DOHH2 (cell line): ENCODE results near the gene ZNF682.

Source experiments
- H3F3A ChIP-seq: fragments of 200-600 bp; sonication (generic), shearing (Covaris generic); 2 replicates; pipeline ENCODE4 v1.6.0; 2016; ENCODE audit warnings: antibody characterized with exemption, mild to moderate bottlenecking; ENCODE audit not compliant: control insufficient read depth, insufficient read depth
- H3K27ac ChIP-seq: fragments of 200-600 bp; sonication (generic); 2 replicates; pipeline ENCODE4 v1.5.1; 2014; ENCODE audit warnings: low read depth, mild to moderate bottlenecking, low read length, moderate library complexity
- H3K27me3 ChIP-seq: fragments of 200-600 bp; sonication (generic); 2 replicates; pipeline ENCODE4 v1.6.1; 2014; ENCODE audit warnings: mild to moderate bottlenecking, low read length, mixed read lengths; ENCODE audit not compliant: control insufficient read depth
- H3K36me3 ChIP-seq: fragments of 200-600 bp; sonication (generic); 2 replicates; pipeline ENCODE4 v1.6.1; 2014; ENCODE audit warnings: mild to moderate bottlenecking, low read length, moderate library complexity, mixed read lengths; ENCODE audit not compliant: control insufficient read depth
- H3K4me1 ChIP-seq: fragments of 200-600 bp; sonication (generic); 2 replicates; pipeline ENCODE4 v1.6.1; 2014; ENCODE audit warnings: mild to moderate bottlenecking, low read length, mixed read lengths; ENCODE audit not compliant: control insufficient read depth
- H3K4me2 ChIP-seq: fragments of 200-600 bp; sonication (generic); 2 replicates; pipeline ENCODE4 v1.6.0; 2014; ENCODE audit warnings: mild to moderate bottlenecking, low read length, moderate library complexity
- H3K4me3 ChIP-seq: fragments of 200-600 bp; sonication (generic); 2 replicates; pipeline ENCODE4 v1.5.1; 2014; ENCODE audit warnings: mild to moderate bottlenecking, low read length, mixed read lengths
- H3K79me2 ChIP-seq: fragments of 200-600 bp; sonication (generic); 2 replicates; pipeline ENCODE4 v1.6.1; 2014; ENCODE audit warnings: mild to moderate bottlenecking, low read length, mixed read lengths; ENCODE audit not compliant: control insufficient read depth
- H3K9me2 ChIP-seq: fragments of 200-600 bp; sonication (generic); replicated peaks from 2 replicates; pipeline ENCODE4 v1.6.1; 2014; ENCODE audit warnings: mild to moderate bottlenecking, low read length, mixed read lengths; ENCODE audit not compliant: control insufficient read depth
- H3K9me3 ChIP-seq: fragments of 200-600 bp; sonication (generic); 2 replicates; pipeline ENCODE4 v1.6.1; 2014; ENCODE audit warnings: antibody characterized with exemption, low read length, mixed read lengths; ENCODE audit not compliant: control insufficient read depth, insufficient read depth
- H4K20me1 ChIP-seq: fragments of 200-600 bp; sonication (generic); 2 replicates; pipeline ENCODE4 v1.6.0; 2014; ENCODE audit warnings: low read depth, mild to moderate bottlenecking, antibody characterized with exemption, low read length, moderate library complexity; ENCODE audit not compliant: control insufficient read depth, insufficient read depth
- EZH2phosphoT487 ChIP-seq: fragments of 200-600 bp; sonication (generic); IDR thresholded peaks from 2 replicates; pipeline ENCODE4 v1.6.1; 2017; ENCODE audit warnings: borderline replicate concordance, mild to moderate bottlenecking, antibody characterized with exemption, low read length, moderate library complexity, mixed read lengths
- TF ChIP-seq, protein P1 (sequence below): fragments of 200-600 bp; sonication (generic); IDR thresholded peaks from one replicate; pipeline ENCODE4 v1.5.1; 2014; ENCODE audit warnings: antibody characterized with exemption, mild to moderate bottlenecking, low read depth, low read length; ENCODE audit not compliant: poor library complexity, severe bottlenecking

The ZNF682 gene

DNA sequence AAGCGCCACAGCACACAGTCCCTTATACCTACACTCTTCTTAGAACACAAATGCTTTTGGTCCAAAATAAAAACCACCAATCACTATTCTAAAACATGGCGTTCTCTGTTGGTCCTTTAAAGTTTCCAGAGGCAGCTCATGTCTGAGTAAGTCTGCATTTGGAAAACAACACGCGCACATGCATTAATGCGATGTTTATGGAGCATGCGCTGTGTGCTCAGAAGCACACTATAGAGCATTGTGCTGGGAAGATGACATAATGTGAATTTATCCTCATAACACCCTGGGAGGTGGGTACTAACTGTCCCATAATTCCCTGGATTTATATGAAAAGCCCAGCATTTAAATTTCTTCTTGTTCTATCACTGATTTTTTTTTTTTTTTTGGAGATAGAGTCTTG is 10.7 kb downstream of the ZNF682 start:
- H3K27me3 ChIP-seq: no peaks in the 10 kb centered on the region
- no peaks in the 10 kb centered on the region for H3K79me2 ChIP-seq
- no peaks in the 10 kb centered on the region for H3K9me2 ChIP-seq
- H3K36me3 ChIP-seq: peaks cover 16% of the 10 kb centered on the region
- TF ChIP-seq EZH2phosphoT487: no peak
- TF ChIP-seq, protein P1, sequence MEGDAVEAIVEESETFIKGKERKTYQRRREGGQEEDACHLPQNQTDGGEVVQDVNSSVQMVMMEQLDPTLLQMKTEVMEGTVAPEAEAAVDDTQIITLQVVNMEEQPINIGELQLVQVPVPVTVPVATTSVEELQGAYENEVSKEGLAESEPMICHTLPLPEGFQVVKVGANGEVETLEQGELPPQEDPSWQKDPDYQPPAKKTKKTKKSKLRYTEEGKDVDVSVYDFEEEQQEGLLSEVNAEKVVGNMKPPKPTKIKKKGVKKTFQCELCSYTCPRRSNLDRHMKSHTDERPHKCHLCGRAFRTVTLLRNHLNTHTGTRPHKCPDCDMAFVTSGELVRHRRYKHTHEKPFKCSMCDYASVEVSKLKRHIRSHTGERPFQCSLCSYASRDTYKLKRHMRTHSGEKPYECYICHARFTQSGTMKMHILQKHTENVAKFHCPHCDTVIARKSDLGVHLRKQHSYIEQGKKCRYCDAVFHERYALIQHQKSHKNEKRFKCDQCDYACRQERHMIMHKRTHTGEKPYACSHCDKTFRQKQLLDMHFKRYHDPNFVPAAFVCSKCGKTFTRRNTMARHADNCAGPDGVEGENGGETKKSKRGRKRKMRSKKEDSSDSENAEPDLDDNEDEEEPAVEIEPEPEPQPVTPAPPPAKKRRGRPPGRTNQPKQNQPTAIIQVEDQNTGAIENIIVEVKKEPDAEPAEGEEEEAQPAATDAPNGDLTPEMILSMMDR: no peak
- H3K9me3 ChIP-seq: peaks cover 3% of the 10 kb centered on the region; the same call in 1 of the 2 replicates
- no peak overlapping the region for H3K4me3 ChIP-seq
- no peaks in the 10 kb centered on the region for H3F3A ChIP-seq
- no peak overlapping the region for H3K4me2 ChIP-seq
- no peak overlapping the region for H3K27ac ChIP-seq
- H3K4me1 ChIP-seq: no peaks in the 10 kb centered on the region
- H4K20me1 ChIP-seq: no peaks in the 10 kb centered on the region

DNA sequence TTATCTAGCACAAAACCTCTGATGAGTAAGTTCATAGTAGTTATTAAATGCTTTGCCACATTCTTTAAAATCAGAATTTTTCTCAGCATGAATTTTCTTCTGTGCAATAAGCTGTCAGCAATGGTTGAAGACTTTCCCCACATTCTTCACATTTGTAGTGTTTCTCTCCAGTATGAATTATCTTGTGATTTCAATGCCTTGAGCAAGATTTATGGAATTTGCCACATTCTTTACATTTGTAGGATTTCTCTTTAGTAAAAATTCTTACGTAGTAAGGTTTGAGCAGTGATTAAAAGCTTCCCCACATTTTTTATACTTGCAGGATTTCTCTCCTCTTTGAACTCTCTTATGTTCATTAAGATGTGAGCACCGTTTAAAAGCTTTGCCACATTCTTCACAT is 33.6 kb downstream of the ZNF682 start:
- Histone ChIP-seq H3K4me2 (no peak overlapping the region), H3K79me2 (no peaks in the 10 kb centered on the region), H4K20me1 (no peaks in the 10 kb centered on the region), H3K9me2 (no peaks in the 10 kb centered on the region), H3K27me3 (no peaks in the 10 kb centered on the region), H3K36me3 (peaks cover 27% of the 10 kb centered on the region), H3K4me3 (no peak overlapping the region), H3K27ac (no peak overlapping the region), H3K4me1 (no peaks in the 10 kb centered on the region), H3K9me3 (peaks cover 47% of the 10 kb centered on the region; the same call in 1 of the 2 replicates), H3F3A (no peaks in the 10 kb centered on the region)
- TF ChIP-seq, protein P1: no peak
- TF ChIP-seq EZH2phosphoT487: no peak

DNA sequence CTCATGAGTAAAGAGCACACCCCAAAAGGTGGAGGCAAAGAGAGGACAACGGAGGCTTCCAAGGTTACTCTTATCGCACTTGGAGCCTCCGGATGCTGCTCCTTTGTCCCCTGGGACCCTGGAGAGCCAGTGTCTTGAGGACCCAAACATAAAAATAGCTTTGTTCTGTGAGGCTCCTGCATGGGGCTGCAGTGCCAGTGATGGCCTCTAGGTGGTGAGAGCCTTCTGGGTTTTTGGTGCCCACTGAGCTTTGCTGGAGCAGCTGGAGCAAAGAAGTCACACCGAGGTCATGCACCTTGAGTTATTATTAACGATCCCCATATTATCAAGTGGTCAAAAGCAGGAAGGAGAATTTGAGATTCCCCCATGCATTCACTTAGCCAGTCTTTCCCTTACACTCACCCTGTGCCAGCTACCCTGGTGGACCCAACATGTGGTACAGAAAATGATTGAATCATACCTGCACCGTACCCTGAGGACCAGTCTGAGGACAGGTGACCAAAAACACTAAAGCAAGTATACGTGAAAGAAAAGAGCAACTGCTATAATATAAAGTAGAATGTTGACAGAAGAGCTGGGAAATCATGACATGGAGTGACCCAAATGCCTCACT is 41.5 kb downstream of the ZNF682 start:
- Histone ChIP-seq H3K27ac (no peak overlapping the region), H3K4me3 (no peak overlapping the region), H3K27me3 (no peaks in the 10 kb centered on the region), H3K4me2 (no peak overlapping the region), H3K36me3 (no peaks in the 10 kb centered on the region), H3K4me1 (no peaks in the 10 kb centered on the region), H3K9me2 (no peaks in the 10 kb centered on the region), H3K9me3 (no peaks in the 10 kb centered on the region; the same call in 1 of the 2 replicates), H3K79me2 (no peaks in the 10 kb centered on the region), H3F3A (no peaks in the 10 kb centered on the region), H4K20me1 (no peaks in the 10 kb centered on the region)
- no peak for TF ChIP-seq EZH2phosphoT487
- TF ChIP-seq, protein P1: peak; percentile 96
